GM10266 (cell line): Measurements from ENCODE around the gene PSMF1.

Experiments used
- DNase-seq: peaks from one replicate; pipeline ENCODE4 v3.0.0; 2012; ENCODE audit errors: extremely low spot score
- CTCF ChIP-seq: IDR thresholded peaks from 2 replicates; pipeline ENCODE4 v1.5.1; 2012; ENCODE audit warnings: mild to moderate bottlenecking, low read depth; ENCODE audit not compliant: control insufficient read depth, insufficient read depth; ENCODE audit errors: missing control alignments

PSMF1 gene

GRCh38 chr20:1121429-1121828 lies 3.0 kb downstream of the PSMF1 start:
- no peak for DNase-seq
- TF ChIP-seq CTCF = no peak

- DNase-seq = peak; percentile 37
- TF ChIP-seq CTCF = no peak
These were observed 4.2 kb downstream of the PSMF1 start for GRCh38 chr20:1122388-1123315.

GRCh38 chr20:1123666-1124065 lies 5.3 kb downstream of the PSMF1 start:
- no peak for DNase-seq
- no peak for TF ChIP-seq CTCF

GRCh38 chr20:1124421-1124820 lies 6.0 kb downstream of the PSMF1 start:
- TF ChIP-seq CTCF = no peak
- no peak for DNase-seq

- no peak for DNase-seq
- TF ChIP-seq CTCF = no peak
These were observed 6.9 kb downstream of the PSMF1 start for GRCh38 chr20:1125277-1125676.

GRCh38 chr20:1127840-1128239 lies 9.4 kb downstream of the PSMF1 start:
- DNase-seq = no peak
- no peak for TF ChIP-seq CTCF

- TF ChIP-seq CTCF = no peak
- no peak for DNase-seq
These were observed 11.8 kb downstream of the PSMF1 start for GRCh38 chr20:1130058-1130694.
